ENCODE measurements around the gene ZNF423. TPM values are rescaled to one million over a fixed set of nuclear protein-coding genes. Genes with fewer than 3 reads are reported as not detected.

Gene ZNF423
- polyA plus RNA-seq, 10 donors = 23.2 to 28.8 (median 26.3) TPM

- DNase-seq = peak in 1 of 3 donors; percentile 69
Measured at GRCh38 chr16:49828533-49829267, 27.2 kb downstream of the ZNF423 start.

DNA sequence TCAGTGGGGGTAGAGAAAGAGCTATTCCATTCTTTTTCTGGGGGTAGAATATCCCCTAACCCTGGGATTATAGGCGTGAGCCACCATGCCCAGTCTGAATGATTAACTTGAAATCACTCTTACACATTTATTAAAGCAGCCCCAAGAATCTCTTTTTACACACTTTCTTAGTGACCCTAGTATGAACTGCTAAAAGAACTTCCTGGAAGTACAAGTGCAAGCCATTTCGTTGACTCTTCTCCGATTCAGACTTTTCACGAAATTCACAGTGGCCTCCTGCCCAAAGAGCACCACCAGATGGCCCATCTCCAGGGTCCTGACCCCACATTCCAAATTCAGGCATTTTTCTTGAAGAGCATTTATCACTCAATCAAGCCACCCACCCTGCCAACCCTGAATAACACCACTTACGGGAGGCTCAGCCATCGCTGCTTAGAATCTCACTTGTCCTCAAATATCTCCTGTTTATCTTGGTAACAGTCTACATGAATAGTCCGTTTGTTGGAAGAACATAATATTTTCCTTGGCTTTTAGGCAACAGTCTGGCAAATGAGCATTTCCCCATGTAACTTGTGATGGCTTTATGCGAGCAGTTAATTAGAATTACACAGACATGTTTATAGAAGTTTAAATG, 28.0 kb downstream of the ZNF423 start:
- peak in 1 of 3 donors; percentile 71 for DNase-seq

DNA sequence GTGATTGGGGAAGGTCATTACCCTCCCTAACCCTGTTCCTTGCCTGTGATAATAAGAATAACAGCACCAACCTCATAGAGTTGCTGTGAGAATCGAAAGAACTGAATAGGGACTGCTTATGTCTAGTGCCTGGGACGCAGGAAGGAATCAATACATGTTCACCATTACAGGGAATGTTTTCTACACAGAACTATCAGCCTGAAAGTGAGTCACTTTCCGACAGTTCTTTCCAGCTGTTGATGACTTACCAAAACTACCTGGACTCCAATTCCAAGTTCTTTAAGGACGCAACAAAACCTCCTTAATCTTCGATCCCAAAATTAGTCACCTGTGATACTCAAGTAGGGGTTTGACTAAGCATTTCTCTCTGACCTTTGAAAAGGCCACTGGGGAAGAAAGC, 29.4 kb downstream of the ZNF423 start:
- DNase-seq = no peak

DNA sequence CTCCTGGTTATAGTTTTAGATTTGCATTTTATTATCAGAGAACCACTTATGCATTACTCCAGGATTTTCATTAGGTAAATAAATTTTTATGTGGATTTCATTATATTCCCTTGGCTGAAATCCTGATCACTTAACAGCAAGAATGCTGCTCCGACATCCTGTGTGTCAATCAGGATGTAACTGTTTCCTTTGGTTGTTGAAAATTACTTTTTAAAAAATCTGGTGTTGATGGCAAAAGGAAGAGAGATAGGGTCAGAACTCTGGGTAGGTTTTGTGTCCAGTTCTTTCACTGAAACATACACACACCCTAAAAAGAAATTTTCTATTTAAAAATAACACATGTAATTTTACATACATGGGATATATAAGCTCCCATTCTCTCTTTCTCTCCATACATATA, 30.9 kb downstream of the ZNF423 start:
- no peak for DNase-seq

- peak in 1 of 3 donors; percentile 57 for DNase-seq
Measured at GRCh38 chr16:49824593-49824992, 31.3 kb downstream of the ZNF423 start.

DNA sequence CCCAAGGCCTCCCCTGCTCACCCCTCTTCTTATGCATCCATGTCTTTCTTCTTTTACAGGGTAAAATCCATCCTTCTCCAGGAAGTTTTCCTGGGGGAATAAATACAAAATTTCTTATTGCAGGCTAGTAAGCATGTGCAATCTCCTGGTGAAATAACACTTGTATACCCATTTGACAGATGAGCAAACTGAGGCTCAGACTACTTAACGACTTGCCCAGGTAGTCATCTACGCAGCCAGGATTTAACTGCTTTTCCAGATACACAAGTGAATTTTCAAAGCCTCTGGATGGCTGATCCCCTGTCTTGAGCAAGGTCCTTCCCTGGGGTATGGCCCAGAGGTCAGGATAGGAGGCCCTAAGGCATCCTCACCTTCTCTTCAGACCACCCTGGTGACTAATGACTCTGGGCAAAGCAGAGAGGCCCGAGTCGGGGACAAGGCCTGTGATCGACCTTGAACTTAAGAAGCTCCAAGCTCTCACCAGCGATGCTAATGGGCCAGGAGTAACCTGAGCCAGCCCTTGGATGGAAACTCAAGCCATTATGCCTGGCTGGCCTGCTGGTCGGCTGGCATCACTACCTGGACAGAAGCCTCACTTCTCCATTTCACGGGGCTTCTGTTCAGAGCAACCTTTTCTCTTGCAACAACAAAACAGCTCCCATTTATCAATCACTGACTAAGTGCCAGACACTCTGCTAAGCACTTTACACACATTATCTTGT, 33.1 kb downstream of the ZNF423 start:
- DNase-seq = no peak

DNA sequence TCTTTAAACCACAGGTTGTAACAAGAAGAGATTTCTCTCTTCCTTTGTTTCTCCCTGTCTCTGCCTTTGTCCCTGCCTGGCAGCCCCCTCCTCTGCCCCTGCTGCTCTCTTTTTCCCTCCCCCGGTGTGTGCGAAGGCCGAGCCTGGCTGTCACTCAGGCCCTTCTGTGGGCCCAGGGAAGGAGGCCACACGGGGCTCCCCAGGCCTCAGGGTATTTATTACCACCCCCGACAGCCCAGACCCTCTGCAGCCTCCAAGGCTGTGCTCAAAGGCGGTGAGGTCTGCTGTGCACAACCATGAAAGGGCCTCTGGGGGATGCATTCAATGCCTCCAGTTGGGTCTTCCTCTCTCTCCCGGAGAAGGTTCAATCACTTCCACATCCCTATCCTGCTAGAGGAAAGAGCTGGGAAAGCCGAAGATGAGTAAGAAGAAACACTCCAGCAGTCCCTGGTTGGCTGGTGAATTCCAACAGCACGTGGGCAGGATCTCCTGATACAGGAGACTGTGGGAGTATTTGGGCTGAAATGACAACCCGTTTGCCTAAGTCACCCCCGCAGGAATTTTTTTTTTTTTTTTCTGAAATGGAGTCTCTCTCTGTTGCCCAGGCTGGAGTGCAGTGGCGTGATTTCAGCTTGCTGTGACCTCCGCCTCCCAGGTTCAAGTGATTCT, 34.2 kb downstream of the ZNF423 start:
- DNase-seq = no peak

GRCh38 chr16:49821156-49821555, 34.8 kb downstream of the ZNF423 start:
- DNase-seq = no peak

DNA sequence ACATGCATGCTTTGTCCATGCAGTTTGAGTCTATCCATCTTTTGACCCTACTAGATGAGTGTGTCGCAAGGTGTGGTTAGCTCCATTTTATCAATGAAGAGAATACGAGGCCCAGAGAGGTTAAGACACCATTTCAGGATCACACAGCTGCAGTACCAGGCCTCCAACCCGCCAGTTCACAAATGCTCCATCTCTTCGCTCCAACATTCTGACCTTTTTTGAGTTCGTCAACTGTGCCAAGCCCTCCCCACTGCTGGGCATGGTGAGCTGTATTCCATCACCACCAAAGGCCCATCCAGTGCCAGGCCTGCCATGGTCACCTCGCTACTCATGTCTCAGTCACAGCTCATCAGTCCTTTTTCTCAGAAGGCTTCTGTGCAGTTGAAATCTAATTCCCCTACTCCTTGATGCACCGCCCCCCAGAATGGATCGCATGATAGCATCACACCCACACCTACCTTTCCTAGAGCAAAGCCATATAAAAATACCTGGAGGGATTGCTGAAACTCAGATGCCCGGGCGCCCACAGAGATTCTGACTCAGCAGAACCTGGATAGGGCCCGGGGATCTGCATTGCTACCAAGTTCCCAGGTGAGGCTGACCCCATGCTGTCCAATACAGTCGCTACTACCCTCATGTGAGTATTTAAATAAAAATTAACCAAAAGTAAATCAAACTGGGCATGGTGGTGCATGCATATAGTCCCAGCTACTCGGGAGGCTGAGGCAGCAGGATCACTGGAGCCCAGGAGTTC, 38.0 kb downstream of the ZNF423 start:
- DNase-seq = no peak

DNA sequence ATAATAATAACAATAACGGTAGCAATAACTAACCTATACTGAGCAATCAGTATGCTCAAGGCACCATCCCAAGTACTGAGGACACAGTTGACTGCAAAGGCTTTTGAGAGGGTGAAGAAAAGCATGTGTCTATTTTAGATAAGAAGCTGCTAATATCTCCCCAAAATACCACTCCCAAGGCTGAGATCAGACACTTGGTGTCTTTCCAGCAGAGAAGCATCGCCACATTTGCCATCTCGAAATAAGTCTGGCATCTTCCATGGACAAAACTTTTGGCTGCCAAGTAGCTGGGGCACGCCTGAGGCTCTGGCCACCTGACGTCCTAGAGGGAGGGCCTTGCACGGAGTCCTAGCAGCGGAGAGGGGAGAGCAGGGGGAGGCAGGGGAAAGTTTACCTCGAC, 39.0 kb downstream of the ZNF423 start:
- peak in 1 of 3 donors; percentile 46 for DNase-seq

DNA sequence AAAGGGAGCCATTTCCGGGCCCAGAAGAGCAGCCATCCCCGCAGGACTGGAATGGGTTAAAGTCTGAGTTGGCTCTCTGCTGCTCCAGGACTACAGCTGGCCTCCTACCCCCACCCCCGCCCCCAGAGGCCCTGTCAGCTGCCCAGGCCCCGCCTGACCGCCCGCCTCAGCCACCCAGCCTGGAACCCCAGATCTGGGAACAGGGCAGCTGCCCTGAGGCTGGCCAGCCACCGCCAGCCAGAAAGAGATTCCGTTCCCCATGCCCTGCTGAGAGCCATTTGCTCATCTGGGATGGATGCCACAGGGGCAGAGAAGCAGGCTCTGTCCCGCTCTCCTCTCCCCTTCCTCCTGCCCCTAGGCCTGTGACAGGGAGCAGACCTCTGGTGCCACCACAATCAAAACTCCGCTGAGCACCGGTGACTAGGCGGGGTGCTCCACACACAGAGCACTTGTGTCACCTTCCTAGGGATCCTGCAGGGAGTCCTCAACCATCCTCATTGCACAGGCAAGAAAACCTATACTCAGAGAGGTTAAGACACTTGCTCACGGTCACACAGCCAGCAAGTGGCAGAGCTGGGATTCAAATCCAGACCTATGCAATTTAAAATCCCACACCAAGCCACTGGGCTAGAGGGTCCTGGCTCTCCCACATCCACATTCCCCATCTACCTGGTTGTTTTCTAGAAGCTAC, 44.1 kb downstream of the ZNF423 start:
- peak; percentile 71 to 84 (median 71) for DNase-seq

- DNase-seq = no peak
Measured at GRCh38 chr16:49810831-49811230, 45.1 kb downstream of the ZNF423 start.

GRCh38 chr16:49809561-49809960, 46.4 kb downstream of the ZNF423 start:
- DNase-seq = no peak

- DNase-seq = peak in 1 of 3 donors; percentile 66
Measured at GRCh38 chr16:49809062-49809461, 46.9 kb downstream of the ZNF423 start.

DNA sequence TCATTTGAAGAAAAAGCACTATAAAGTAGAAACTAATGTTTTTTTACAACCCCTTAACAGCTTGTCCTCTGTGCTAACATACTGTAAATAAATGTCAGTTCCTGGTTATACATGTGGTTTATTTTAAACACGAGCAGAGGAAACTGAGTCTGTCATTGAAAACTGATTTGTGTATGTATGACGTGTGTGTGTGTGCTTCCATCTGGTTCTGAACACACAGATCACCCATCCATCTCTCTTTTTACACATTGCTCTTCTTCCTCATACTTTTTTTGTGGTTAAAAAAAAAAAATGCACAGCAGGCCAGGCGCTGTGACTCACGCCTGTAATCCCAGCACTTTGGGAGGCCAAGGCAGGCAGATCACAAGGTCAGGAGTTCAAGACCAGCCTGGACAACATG, 49.5 kb downstream of the ZNF423 start:
- no peak for DNase-seq

- no peak for DNase-seq
Measured at GRCh38 chr16:49801290-49801689, 54.6 kb downstream of the ZNF423 start.

- DNase-seq = no peak
Measured at GRCh38 chr16:49800876-49801275, 55.0 kb downstream of the ZNF423 start.

DNA sequence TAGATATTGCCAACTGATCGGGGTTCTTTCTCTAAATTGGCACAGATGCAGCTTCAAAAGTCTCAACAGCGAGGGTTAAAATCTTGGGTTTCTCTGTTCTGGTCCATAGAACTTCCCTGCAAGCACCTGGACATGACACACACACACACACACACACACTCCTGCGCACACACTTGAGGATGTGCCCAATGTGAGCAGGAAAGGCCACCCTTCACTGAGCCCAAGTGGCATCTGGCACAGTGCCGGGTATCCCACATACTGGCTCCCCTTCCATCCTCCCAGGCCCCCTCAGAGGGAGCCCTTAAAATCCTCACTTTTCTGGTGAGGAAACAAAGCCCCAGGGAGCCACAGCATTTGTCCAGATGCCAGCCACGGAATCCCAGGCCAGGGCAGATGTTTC, 55.5 kb downstream of the ZNF423 start:
- DNase-seq = no peak

DNA sequence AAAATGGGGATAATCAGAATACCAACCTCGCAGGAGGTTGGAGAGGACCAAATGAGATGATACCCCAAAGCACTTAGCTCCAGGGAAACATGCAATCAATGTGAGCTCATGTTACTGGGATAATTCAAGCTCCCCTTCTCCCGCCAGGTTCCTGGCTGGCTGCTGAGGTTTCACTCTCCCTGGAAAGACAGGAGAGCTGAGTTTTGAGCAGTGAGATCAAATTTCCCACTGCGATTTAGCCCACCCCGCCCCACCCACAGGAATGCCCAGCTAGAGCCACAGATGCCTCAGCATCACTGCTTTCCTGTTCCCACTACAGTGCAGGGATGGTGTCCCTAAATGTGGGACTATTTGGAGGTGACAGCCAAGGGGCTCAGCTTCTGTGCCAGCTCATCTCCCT, 56.7 kb downstream of the ZNF423 start:
- DNase-seq = no peak

GRCh38 chr16:49795513-49795912, 60.4 kb downstream of the ZNF423 start:
- DNase-seq = no peak

DNA sequence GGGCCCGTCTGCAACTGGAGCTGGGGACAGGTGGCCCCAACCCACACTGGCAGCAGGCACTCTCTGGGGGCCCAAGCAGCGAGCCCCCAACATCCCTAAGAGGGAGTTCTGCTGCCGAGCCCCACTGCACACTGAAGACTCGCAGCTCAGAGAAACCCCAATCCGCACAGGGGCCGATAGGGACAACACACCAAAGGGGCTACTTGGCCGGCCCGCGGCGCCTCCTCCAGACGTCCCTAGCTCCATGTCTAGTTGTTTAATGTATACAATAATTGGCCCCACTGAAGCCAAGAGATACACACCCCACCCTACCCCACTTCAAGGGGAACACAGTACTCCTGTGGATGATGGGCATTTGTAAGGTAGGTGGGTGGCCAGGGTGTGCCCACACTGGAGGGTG, 62.7 kb downstream of the ZNF423 start:
- DNase-seq = no peak
